Measurements from ENCODE around the gene CAMSAP1. TPM values are rescaled to one million over a fixed set of nuclear protein-coding genes. Genes with fewer than 3 reads are reported as not detected.

Gene CAMSAP1
- total RNA-seq, 1 experiment from 2014 or later: 52.7 TPM

DNA sequence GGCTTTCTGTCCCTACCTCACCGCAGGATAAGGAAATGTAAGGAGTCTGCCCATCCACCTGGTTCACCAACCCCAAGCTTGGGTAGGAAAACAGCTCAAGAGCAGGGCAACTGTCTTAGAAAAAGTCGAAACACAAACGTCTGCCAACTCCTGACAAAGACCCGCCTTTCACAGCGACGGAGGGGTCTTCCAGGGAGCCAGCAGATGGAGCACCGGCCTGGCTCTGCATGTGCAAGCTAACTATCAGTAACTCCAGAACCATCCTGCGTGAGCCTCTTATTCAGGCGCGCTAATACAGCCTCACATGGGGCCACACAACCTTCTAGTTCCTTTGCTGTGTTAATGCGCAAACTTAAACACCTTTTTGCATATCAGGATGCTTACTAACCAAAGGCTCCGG is 26.9 kb downstream of the CAMSAP1 start:
- H3K9me3 ChIP-seq (ENCODE audit: control insufficient read depth, low read depth, low read length): no peaks in the 10 kb centered on the region
- H2AFZ ChIP-seq (ENCODE audit: low read length): no peak overlapping the region
- H3K79me1 ChIP-seq (ENCODE audit: insufficient read depth, low read depth, low read length, poor library complexity, severe bottlenecking): peaks cover 8% of the 10 kb centered on the region
- no peaks in the 10 kb centered on the region for H3K9me3 Mint-ChIP-seq
- no peak overlapping the region for H3T11ph ChIP-seq (ENCODE audit: low read length)
- H4K8ac ChIP-seq (replicated peaks; ENCODE audit: insufficient read length, low read depth, low read length): no peak overlapping the region
- H3K23me2 ChIP-seq (ENCODE audit: insufficient read length, low read depth, low read length, poor library complexity, severe bottlenecking): no peaks in the 10 kb centered on the region
- no peaks in the 10 kb centered on the region for H3K27me3 Mint-ChIP-seq (ENCODE audit: low read depth)
- no peak overlapping the region for H3K56ac ChIP-seq (ENCODE audit: insufficient read length, low read depth, low read length)
- H2BK120ac ChIP-seq (ENCODE audit: low read depth, low read length, poor library complexity, severe bottlenecking): no peak overlapping the region
- H3K79me2 ChIP-seq (ENCODE audit: insufficient read depth, low read length): peaks cover 51% of the 10 kb centered on the region
- no peak overlapping the region for H3K27ac ChIP-seq (ENCODE audit: insufficient read length, low read depth, low read length)
- H3K27ac Mint-ChIP-seq: no peak overlapping the region
- H3K4me3 Mint-ChIP-seq: no peak overlapping the region
- H3K23ac ChIP-seq (ENCODE audit: insufficient read length, low read depth, low read length): no peak overlapping the region
- no peak overlapping the region for H2BK20ac ChIP-seq (ENCODE audit: low read depth, low read length, poor library complexity, severe bottlenecking)
- no peak overlapping the region for H2BK12ac ChIP-seq (ENCODE audit: insufficient read length, low read depth, low read length)
- no peaks in the 10 kb centered on the region for H4K20me1 ChIP-seq (ENCODE audit: control insufficient read depth, insufficient read depth, insufficient read length)
- no peaks in the 10 kb centered on the region for H3K27me3 ChIP-seq (ENCODE audit: insufficient read depth, low read length)
- H4K5ac ChIP-seq (ENCODE audit: insufficient read length, low read depth, low read length): no peak overlapping the region
- peaks cover 0 to 15% (median 11%) of the 10 kb centered on the region in 3 experiments; a peak in 6 of 7 replicates for H3K36me3 Mint-ChIP-seq (ENCODE audit: insufficient read depth in 1 of 3, low read depth in 3 of 3)
- no peak for DNase-seq
- H3K14ac ChIP-seq (ENCODE audit: insufficient read depth, low read length): no peak overlapping the region
- H2BK15ac ChIP-seq (ENCODE audit: low read depth, low read length): no peak overlapping the region
- whole genome bisulfite sequencing (ENCODE audit: extremely low coverage, insufficient read length, low lambda C conversion rate): no CpG with 5 or more reads among the region's 12 CpGs
- H3K4me1 ChIP-seq (ENCODE audit: insufficient read depth, low read length): peaks cover 8% of the 10 kb centered on the region
- no peak overlapping the region for H4K91ac ChIP-seq (ENCODE audit: insufficient read length, low read depth, low read length)
- H3K4me1 Mint-ChIP-seq: peaks cover 43 to 51% of the 10 kb centered on the region in 2 experiments
- H3K4ac ChIP-seq (ENCODE audit: low read depth, low read length): no peak overlapping the region
- H2BK5ac ChIP-seq (ENCODE audit: insufficient read length, low read length): no peak overlapping the region
- H3K4me2 ChIP-seq (ENCODE audit: insufficient read depth, insufficient read length, low read length): no peak overlapping the region
- TF ChIP-seq, protein P1, sequence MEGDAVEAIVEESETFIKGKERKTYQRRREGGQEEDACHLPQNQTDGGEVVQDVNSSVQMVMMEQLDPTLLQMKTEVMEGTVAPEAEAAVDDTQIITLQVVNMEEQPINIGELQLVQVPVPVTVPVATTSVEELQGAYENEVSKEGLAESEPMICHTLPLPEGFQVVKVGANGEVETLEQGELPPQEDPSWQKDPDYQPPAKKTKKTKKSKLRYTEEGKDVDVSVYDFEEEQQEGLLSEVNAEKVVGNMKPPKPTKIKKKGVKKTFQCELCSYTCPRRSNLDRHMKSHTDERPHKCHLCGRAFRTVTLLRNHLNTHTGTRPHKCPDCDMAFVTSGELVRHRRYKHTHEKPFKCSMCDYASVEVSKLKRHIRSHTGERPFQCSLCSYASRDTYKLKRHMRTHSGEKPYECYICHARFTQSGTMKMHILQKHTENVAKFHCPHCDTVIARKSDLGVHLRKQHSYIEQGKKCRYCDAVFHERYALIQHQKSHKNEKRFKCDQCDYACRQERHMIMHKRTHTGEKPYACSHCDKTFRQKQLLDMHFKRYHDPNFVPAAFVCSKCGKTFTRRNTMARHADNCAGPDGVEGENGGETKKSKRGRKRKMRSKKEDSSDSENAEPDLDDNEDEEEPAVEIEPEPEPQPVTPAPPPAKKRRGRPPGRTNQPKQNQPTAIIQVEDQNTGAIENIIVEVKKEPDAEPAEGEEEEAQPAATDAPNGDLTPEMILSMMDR (conservative IDR thresholded peaks at IDR 0.05): no peak
- no peak overlapping the region for H3K9ac ChIP-seq (ENCODE audit: extremely low read depth, insufficient read length, low read length)
- no peak overlapping the region for H3K18ac ChIP-seq (ENCODE audit: insufficient read length, low read depth, low read length)
- H2AK5ac ChIP-seq (ENCODE audit: insufficient read length, low read length): no peak overlapping the region

Measured in H9 (cell line).